Panc1 (cell line): ENCODE results near the gene MEGF11. TPM values are rescaled to one million over a fixed set of nuclear protein-coding genes. Genes with fewer than 3 reads are reported as not detected.

Experiments
- ATAC-seq: fragments of 200-7000 bp; cut with Tn5 transposase; 2 replicates; pipeline ENCODE4 v1.9.1; 2020; ENCODE audit warnings: mild to moderate bottlenecking, moderate library complexity
- BruUV-seq: library from RNA; stranded (reverse); fragments of 400-500 nt; replicated peaks from 2 replicates; lab custom pipeline; 2021; lab: Mats Ljungman, UMichigan
- CTCF ChIA-PET: fragments of 300-600 bp; sonication (Branson Sonifier 250); formaldehyde crosslinking; loops from one replicate; lab custom pipeline; 2022; ENCODE audit warnings: antibody characterized with exemption; lab: Charles Lee
- POLR2A ChIA-PET: fragments of 300-600 bp; sonication (Branson Sonifier 250); formaldehyde crosslinking; loops from one replicate; lab custom pipeline; 2022; ENCODE audit warnings: antibody characterized with exemption; lab: Charles Lee
- DNase-seq: peaks from one replicate; pipeline ENCODE4 v3.0.0-alpha.2; 2010; ENCODE audit warnings: low read depth, low spot score
- H3K27ac ChIP-seq: 2 replicates; pipeline ENCODE4 v1.5.1; 2011; ENCODE audit warnings: mild to moderate bottlenecking, low read length, inconsistent platforms
- H3K27me3 ChIP-seq: fragments of 200-500 bp; sonication (Bioruptor generic); 2 replicates; pipeline ENCODE4 v1.6.0; 2014; ENCODE audit warnings: low read length, inconsistent platforms; ENCODE audit not compliant: control insufficient read depth, insufficient read depth
- H3K36me3 ChIP-seq: fragments of 200-500 bp; sonication (Bioruptor generic); 2 replicates; pipeline ENCODE4 v1.5.1; 2014; ENCODE audit warnings: inconsistent platforms, mild to moderate bottlenecking, low read length, moderate library complexity; ENCODE audit not compliant: control insufficient read depth, insufficient read depth
- H3K4me1 ChIP-seq: 2 replicates; pipeline ENCODE4 v1.5.1; 2011; ENCODE audit warnings: inconsistent platforms, mild to moderate bottlenecking, low read length, moderate library complexity; ENCODE audit not compliant: control insufficient read depth, insufficient read depth
- H3K4me3 ChIP-seq, 2 experiments: 2 replicates each; pipeline ENCODE4 v1.5.1; 2011 to 2012; ENCODE audit warnings: low read depth in 2 of 2, low read length in 2 of 2, mild to moderate bottlenecking in 2 of 2, inconsistent platforms in 1 of 2, moderate library complexity in 1 of 2
- H3K9me3 ChIP-seq: fragments of 200-500 bp; sonication (Bioruptor generic); 2 replicates; pipeline ENCODE4 v1.5.1; 2014; ENCODE audit warnings: low read depth, mild to moderate bottlenecking, inconsistent platforms, low read length, moderate library complexity; ENCODE audit not compliant: control insufficient read depth, insufficient read depth
- POLR2AphosphoS5 ChIP-seq: IDR thresholded peaks from 2 replicates; pipeline ENCODE4 v1.6.1; 2012; ENCODE audit warnings: mild to moderate bottlenecking, low read depth, low read length, moderate library complexity
- SIN3A ChIP-seq: IDR thresholded peaks from 2 replicates; pipeline ENCODE4 v1.6.1; 2012; ENCODE audit warnings: low read depth, mild to moderate bottlenecking, low read length, moderate library complexity, borderline replicate concordance; ENCODE audit not compliant: insufficient read depth
- TCF7L2 ChIP-seq: IDR thresholded peaks from 2 replicates; pipeline ENCODE4 v1.6.1; 2011; ENCODE audit warnings: mild to moderate bottlenecking, low read depth, low read length, inconsistent platforms
- in situ Hi-C: cut with HindIII; loops from 2 replicates; pipeline ENCODE4 v1.10.0; 2016; ENCODE audit warnings: low sequenced_read_pairs, low pct_unique_long_range_greater_than_20kb
- intact Hi-C: fragments of 100-400 bp; cut with micrococcal nuclease; formaldehyde crosslinking; loops from one replicate; pipeline ENCODE4 v1.10.0; 2022; ENCODE audit not compliant: unreplicated experiment
- total RNA-seq: library from RNA; stranded (reverse); gene quantifications from one replicate; pipeline ENCODE4 v1.2.1, GENCODE V29; 2021; ENCODE audit not compliant: unreplicated experiment
- TF ChIP-seq, protein P1 (sequence below): fragments of 450-650 bp; IDR thresholded peaks from 2 replicates; pipeline ENCODE4 v1.5.1; 2017; ENCODE audit warnings: mild to moderate bottlenecking
- TF ChIP-seq, protein P2 (sequence below), 2 experiments: IDR thresholded peaks; 2 replicates each; pipeline ENCODE4 v1.6.1; 2011 to 2012; ENCODE audit warnings: low read depth in 2 of 2, control low read depth in 1 of 2, low read length in 1 of 2, mild to moderate bottlenecking in 1 of 2, moderate library complexity in 1 of 2; ENCODE audit not compliant: insufficient read depth in 1 of 2

MEGF11 gene
- total RNA-seq, 1 experiment from 2014 or later: 0.95 TPM

DNA sequence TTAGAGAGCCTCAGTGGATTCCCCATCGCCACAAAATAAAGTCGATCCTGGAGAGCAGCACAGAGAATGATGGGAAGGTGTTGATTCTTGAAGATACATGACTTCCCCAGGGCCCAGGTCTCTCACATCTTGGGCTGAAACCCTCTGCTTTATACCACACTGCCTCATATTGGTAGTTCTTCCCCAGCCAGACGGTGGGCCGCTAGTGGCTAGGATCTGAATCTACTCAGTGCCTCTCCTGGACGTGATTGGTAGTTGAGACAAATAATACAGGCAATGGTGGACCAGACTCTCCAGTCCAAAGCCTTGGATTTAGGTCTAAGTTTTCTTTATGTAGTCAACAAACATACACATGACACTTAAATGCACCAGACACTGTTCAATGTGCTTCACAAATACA is 334.6 kb downstream of the MEGF11 start:
- H3K4me3 ChIP-seq: no peak overlapping the region
- BruUV-seq: no TSS peak
- H3K9me3 ChIP-seq: no peaks in the 10 kb centered on the region
- in situ Hi-C loops (no loop called here), intact Hi-C loops (no loop called here)
- no peak for ATAC-seq
- no peak for DNase-seq
- H3K4me1 ChIP-seq: no peaks in the 10 kb centered on the region
- TF ChIP-seq SIN3A (no peak), POLR2AphosphoS5 (no peak), TCF7L2 (no peak)
- TF ChIP-seq, protein P1, sequence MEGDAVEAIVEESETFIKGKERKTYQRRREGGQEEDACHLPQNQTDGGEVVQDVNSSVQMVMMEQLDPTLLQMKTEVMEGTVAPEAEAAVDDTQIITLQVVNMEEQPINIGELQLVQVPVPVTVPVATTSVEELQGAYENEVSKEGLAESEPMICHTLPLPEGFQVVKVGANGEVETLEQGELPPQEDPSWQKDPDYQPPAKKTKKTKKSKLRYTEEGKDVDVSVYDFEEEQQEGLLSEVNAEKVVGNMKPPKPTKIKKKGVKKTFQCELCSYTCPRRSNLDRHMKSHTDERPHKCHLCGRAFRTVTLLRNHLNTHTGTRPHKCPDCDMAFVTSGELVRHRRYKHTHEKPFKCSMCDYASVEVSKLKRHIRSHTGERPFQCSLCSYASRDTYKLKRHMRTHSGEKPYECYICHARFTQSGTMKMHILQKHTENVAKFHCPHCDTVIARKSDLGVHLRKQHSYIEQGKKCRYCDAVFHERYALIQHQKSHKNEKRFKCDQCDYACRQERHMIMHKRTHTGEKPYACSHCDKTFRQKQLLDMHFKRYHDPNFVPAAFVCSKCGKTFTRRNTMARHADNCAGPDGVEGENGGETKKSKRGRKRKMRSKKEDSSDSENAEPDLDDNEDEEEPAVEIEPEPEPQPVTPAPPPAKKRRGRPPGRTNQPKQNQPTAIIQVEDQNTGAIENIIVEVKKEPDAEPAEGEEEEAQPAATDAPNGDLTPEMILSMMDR: no peak
- TF ChIP-seq, protein P2, sequence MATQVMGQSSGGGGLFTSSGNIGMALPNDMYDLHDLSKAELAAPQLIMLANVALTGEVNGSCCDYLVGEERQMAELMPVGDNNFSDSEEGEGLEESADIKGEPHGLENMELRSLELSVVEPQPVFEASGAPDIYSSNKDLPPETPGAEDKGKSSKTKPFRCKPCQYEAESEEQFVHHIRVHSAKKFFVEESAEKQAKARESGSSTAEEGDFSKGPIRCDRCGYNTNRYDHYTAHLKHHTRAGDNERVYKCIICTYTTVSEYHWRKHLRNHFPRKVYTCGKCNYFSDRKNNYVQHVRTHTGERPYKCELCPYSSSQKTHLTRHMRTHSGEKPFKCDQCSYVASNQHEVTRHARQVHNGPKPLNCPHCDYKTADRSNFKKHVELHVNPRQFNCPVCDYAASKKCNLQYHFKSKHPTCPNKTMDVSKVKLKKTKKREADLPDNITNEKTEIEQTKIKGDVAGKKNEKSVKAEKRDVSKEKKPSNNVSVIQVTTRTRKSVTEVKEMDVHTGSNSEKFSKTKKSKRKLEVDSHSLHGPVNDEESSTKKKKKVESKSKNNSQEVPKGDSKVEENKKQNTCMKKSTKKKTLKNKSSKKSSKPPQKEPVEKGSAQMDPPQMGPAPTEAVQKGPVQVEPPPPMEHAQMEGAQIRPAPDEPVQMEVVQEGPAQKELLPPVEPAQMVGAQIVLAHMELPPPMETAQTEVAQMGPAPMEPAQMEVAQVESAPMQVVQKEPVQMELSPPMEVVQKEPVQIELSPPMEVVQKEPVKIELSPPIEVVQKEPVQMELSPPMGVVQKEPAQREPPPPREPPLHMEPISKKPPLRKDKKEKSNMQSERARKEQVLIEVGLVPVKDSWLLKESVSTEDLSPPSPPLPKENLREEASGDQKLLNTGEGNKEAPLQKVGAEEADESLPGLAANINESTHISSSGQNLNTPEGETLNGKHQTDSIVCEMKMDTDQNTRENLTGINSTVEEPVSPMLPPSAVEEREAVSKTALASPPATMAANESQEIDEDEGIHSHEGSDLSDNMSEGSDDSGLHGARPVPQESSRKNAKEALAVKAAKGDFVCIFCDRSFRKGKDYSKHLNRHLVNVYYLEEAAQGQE (IDR thresholded peaks at IDR 0.05; ENCODE audit: insufficient read depth in 1 of 2, low read depth in 2 of 2, low read length in 1 of 2): no peak
- ChIA-PET POLR2A (no interaction called here), CTCF (no interaction called here)
- no peak overlapping the region for H3K27ac ChIP-seq
- no peaks in the 10 kb centered on the region for H3K36me3 ChIP-seq
- H3K27me3 ChIP-seq: no peaks in the 10 kb centered on the region

DNA sequence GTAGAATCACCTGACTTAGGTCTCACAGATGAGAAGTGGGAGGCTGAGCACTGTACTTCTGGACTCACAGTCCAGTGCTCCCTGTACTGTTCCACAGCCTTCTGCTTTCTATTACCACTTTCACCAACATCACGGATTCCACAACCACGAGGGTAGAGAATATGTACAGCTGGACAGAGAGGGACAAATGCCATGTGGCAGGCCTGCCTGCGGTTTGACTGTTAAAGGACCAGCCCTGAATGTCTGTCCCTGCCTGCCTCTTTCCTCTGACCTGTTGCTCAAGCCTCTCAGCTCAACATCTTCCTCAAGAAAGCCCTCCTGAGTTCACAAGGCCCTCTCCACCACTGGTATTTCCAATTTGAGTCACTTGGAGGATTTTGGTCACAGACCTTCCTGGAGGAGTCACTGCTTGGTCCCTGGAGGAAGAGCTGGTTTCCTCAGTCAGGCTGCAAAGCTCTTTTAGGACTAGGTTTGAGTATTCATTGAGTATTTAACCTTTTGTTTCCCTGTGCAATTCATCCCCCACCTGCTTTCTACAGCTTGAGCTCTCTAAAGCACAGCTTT is 335.1 kb downstream of the MEGF11 start:
- no TSS peak for BruUV-seq
- TF ChIP-seq, protein P1: no peak
- TF ChIP-seq, protein P2 (IDR thresholded peaks at IDR 0.05; ENCODE audit: insufficient read depth in 1 of 2, low read depth in 2 of 2, low read length in 1 of 2): no peak
- no peak for TF ChIP-seq SIN3A
- no peak for TF ChIP-seq POLR2AphosphoS5
- no peak for TF ChIP-seq TCF7L2
- Histone ChIP-seq H3K27me3 (no peaks in the 10 kb centered on the region), H3K4me1 (no peaks in the 10 kb centered on the region), H3K9me3 (no peaks in the 10 kb centered on the region), H3K27ac (no peak overlapping the region), H3K36me3 (no peaks in the 10 kb centered on the region), H3K4me3 (no peak overlapping the region)
- intact Hi-C loops (no loop called here), in situ Hi-C loops (no loop called here)
- ATAC-seq (no peak), DNase-seq (no peak)
- ChIA-PET POLR2A (no interaction called here), CTCF (no interaction called here)
